HEK293 (cell line): ENCODE results near the gene DIS3L2.
A peak's percentile ranks its signal among the peaks of the same experiment; 100 is the strongest.

Experiments used
- CTCF ChIA-PET: fragments of 350-600 bp; formaldehyde crosslinking; extraction: SDS; loops from one replicate; lab custom pipeline; 2021; ENCODE audit warnings: antibody characterized with exemption; lab: Yijun Ruan, JAX
- POLR2A ChIA-PET: fragments of 300-600 bp; formaldehyde crosslinking; extraction: SDS; loops from one replicate; lab custom pipeline; 2020; ENCODE audit warnings: antibody characterized with exemption, inconsistent platforms; lab: Yijun Ruan, JAX
- H3K27ac ChIP-seq: fragments of 200-500 bp; sonication (Bioruptor generic); 2 replicates; pipeline ENCODE4 v1.5.1; 2014; ENCODE audit warnings: low read depth, low read length, control low read depth, inconsistent platforms; ENCODE audit errors: extremely low read depth
- H3K36me3 ChIP-seq, 2 experiments: fragments of 200-500 bp in 1 of 2; sonication (Bioruptor generic) in 1 of 2; 1 replicate in 1 of 2; 2 replicates in 1 of 2; pipeline ENCODE4 v1.5.1; 2014 to 2017; ENCODE audit warnings: inconsistent platforms in 2 of 2, low read length in 2 of 2; ENCODE audit not compliant: control insufficient read depth in 2 of 2, insufficient read depth in 1 of 2
- H3K4me1 ChIP-seq: fragments of 200-500 bp; sonication (Bioruptor generic); 2 replicates; pipeline ENCODE4 v1.5.1; 2014; ENCODE audit warnings: mild to moderate bottlenecking, low read length, inconsistent platforms; ENCODE audit not compliant: control insufficient read depth, insufficient read depth
- H3K4me3 ChIP-seq: 2 replicates; pipeline ENCODE4 v1.5.1; 2011; ENCODE audit warnings: low read depth, mild to moderate bottlenecking, control low read depth, low read length, moderate library complexity
- H3K9me3 ChIP-seq: fragments of 200-500 bp; sonication (Bioruptor generic); 2 replicates; pipeline ENCODE4 v1.5.1; 2014; ENCODE audit warnings: low read depth, low read length, inconsistent platforms; ENCODE audit not compliant: control insufficient read depth, insufficient read depth
- HOXA7 ChIP-seq: sonication (generic); formaldehyde crosslinking; IDR thresholded peaks from 2 replicates; pipeline ENCODE4 v1.8.1; 2022; ENCODE audit warnings: missing genetic modification reagents, borderline replicate concordance
- HOXC10 ChIP-seq: sonication (generic); formaldehyde crosslinking; IDR thresholded peaks from 2 replicates; pipeline ENCODE4 v1.8.1; 2023; ENCODE audit warnings: mild to moderate bottlenecking, missing genetic modification reagents
- OSR2 ChIP-seq: fragments of 450-650 bp; formaldehyde crosslinking; IDR thresholded peaks from 2 replicates; pipeline ENCODE4 v1.5.1; 2016; ENCODE audit warnings: missing biosample characterization, missing genetic modification characterization
- PRDM1 ChIP-seq: fragments of 450-650 bp; formaldehyde crosslinking; IDR thresholded peaks from 2 replicates; pipeline ENCODE4; 2016; ENCODE audit warnings: missing biosample characterization, missing genetic modification characterization
- YY2 ChIP-seq: fragments of 450-650 bp; formaldehyde crosslinking; IDR thresholded peaks from 2 replicates; pipeline ENCODE4 v1.5.1; 2016; ENCODE audit warnings: missing biosample characterization, missing genetic modification characterization
- ZIC2 ChIP-seq: fragments of 450-650 bp; formaldehyde crosslinking; IDR thresholded peaks from 2 replicates; pipeline ENCODE4 v1.5.1; 2016; ENCODE audit warnings: missing biosample characterization, missing genetic modification characterization
- ZNF138 ChIP-seq: fragments of 450-650 bp; formaldehyde crosslinking; IDR thresholded peaks from 2 replicates; pipeline ENCODE4 v1.5.1; 2016; ENCODE audit warnings: missing biosample characterization, missing genetic modification characterization, borderline replicate concordance
- ZNF202 ChIP-seq: fragments of 450-650 bp; formaldehyde crosslinking; IDR thresholded peaks from 2 replicates; pipeline ENCODE4 v1.5.1; 2016; ENCODE audit warnings: missing biosample characterization, missing genetic modification characterization, borderline replicate concordance
- ZNF223 ChIP-seq: fragments of 450-650 bp; formaldehyde crosslinking; IDR thresholded peaks from 2 replicates; pipeline ENCODE4 v1.5.1; 2016; ENCODE audit warnings: missing biosample characterization, missing genetic modification characterization
- ZNF324 ChIP-seq: fragments of 450-650 bp; formaldehyde crosslinking; IDR thresholded peaks from 2 replicates; pipeline ENCODE4 v1.5.1; 2016; ENCODE audit warnings: missing biosample characterization, missing genetic modification characterization
- ZNF335 ChIP-seq: fragments of 450-650 bp; formaldehyde crosslinking; conservative IDR thresholded peaks from 2 replicates; pipeline ENCODE4 v1.5.1; 2016; ENCODE audit warnings: missing biosample characterization, missing genetic modification characterization
- ZNF37A ChIP-seq: fragments of 450-650 bp; IDR thresholded peaks from 2 replicates; pipeline ENCODE4 v1.5.1; 2018; ENCODE audit warnings: missing biosample characterization, missing genetic modification characterization
- ZNF610 ChIP-seq: fragments of 450-650 bp; formaldehyde crosslinking; IDR thresholded peaks from 2 replicates; pipeline ENCODE4 v1.5.1; 2016; ENCODE audit warnings: missing biosample characterization, missing genetic modification characterization, borderline replicate concordance
- ZNF660 ChIP-seq: fragments of 450-650 bp; IDR thresholded peaks from 2 replicates; pipeline ENCODE4 v1.5.1; 2018; ENCODE audit warnings: missing biosample characterization, mild to moderate bottlenecking, missing genetic modification characterization
- ZSCAN30 ChIP-seq: fragments of 450-650 bp; IDR thresholded peaks from 2 replicates; pipeline ENCODE4 v1.5.1; 2018; ENCODE audit warnings: missing biosample characterization, mild to moderate bottlenecking, missing genetic modification characterization, moderate library complexity
- TF ChIP-seq, protein P1 (sequence below): fragments of 450-650 bp; formaldehyde crosslinking; IDR thresholded peaks from 2 replicates; pipeline ENCODE4 v1.5.1; 2016; ENCODE audit warnings: missing biosample characterization, missing genetic modification characterization
- TF ChIP-seq, protein P2 (sequence below): sonication (generic); formaldehyde crosslinking; IDR thresholded peaks from 2 replicates; pipeline ENCODE4 v1.8.1; 2022; ENCODE audit warnings: mild to moderate bottlenecking, moderate library complexity, missing genetic modification reagents
- TF ChIP-seq, protein P3 (sequence below): fragments of 450-650 bp; formaldehyde crosslinking; conservative IDR thresholded peaks from 2 replicates; pipeline ENCODE4 v1.5.1; 2016; ENCODE audit warnings: low read depth, missing biosample characterization, missing genetic modification characterization
- TF ChIP-seq, protein P4 (sequence below): fragments of 450-650 bp; formaldehyde crosslinking; IDR thresholded peaks from 2 replicates; pipeline ENCODE4 v1.5.1; 2016; ENCODE audit warnings: missing biosample characterization, missing genetic modification characterization
- TF ChIP-seq, protein P5 (sequence below): fragments of 450-650 bp; formaldehyde crosslinking; IDR thresholded peaks from 2 replicates; pipeline ENCODE4 v1.5.1; 2016; ENCODE audit warnings: missing biosample characterization, missing genetic modification characterization, borderline replicate concordance

Gene DIS3L2

DNA sequence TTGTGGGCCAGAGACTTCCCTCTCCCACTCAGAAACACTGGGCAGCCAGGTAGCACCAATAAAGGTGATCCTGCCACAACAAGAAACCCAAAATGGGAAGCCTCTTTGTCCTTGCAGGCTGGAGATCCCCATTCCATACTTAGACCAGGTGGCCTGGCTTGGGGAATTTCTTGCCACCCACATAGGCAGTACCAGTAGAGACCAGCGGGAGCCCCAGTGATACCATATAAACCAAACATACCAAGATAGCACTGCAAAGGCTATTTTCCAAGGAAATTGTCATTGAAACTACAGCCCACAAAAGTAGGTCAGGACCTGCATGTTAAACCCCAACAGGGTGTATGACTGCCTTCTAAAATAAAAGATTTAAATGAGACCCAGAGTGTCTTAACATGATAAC is 171.6 kb downstream of the DIS3L2 start:
- Histone ChIP-seq H3K36me3 (peaks cover 0 to 16% of the 10 kb centered on the region in 2 experiments; a peak in 2 of 3 replicates), H3K4me1 (no peaks in the 10 kb centered on the region), H3K27ac (no peak overlapping the region), H3K9me3 (no peaks in the 10 kb centered on the region), H3K4me3 (no peak overlapping the region)
- TF ChIP-seq ZNF37A (tag by site-specific recombination) = no peak
- TF ChIP-seq OSR2 (tag by site-specific recombination) = no peak
- no peak for TF ChIP-seq ZNF660 (tag by site-specific recombination)
- no peak for TF ChIP-seq ZNF324 (tag by site-specific recombination)
- TF ChIP-seq, protein P1, sequence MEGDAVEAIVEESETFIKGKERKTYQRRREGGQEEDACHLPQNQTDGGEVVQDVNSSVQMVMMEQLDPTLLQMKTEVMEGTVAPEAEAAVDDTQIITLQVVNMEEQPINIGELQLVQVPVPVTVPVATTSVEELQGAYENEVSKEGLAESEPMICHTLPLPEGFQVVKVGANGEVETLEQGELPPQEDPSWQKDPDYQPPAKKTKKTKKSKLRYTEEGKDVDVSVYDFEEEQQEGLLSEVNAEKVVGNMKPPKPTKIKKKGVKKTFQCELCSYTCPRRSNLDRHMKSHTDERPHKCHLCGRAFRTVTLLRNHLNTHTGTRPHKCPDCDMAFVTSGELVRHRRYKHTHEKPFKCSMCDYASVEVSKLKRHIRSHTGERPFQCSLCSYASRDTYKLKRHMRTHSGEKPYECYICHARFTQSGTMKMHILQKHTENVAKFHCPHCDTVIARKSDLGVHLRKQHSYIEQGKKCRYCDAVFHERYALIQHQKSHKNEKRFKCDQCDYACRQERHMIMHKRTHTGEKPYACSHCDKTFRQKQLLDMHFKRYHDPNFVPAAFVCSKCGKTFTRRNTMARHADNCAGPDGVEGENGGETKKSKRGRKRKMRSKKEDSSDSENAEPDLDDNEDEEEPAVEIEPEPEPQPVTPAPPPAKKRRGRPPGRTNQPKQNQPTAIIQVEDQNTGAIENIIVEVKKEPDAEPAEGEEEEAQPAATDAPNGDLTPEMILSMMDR (tag by site-specific recombination) = 0 out of 2 replicates have a peak, but pooled peaks have one; percentile 19
- POLR2A ChIA-PET = no interaction called here
- CTCF ChIA-PET = no interaction called here

DNA sequence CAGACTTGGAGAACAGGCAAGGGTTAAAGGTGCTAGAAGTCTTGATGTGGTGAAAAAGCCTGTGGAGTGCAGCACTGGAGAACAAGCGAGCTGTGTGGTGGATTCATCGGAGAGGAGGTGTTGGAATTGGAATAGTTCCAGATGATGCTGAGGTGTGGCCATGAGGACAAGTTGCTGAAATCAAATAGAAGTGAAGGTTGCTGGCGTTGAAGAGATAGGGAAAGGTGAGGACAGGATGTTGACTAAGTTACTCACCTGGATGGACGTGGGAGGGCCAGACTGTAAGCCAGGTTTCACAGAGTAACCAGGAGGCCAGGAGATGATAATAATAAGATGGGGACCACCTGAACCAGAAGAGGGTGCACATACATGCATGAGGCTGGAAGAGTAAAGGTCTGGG is 173.4 kb downstream of the DIS3L2 start:
- ChIA-PET CTCF (interaction anchor here (1.2 kb wide), 1 partner anchor 210 kb away, joined by 3 read pairs; no protein-coding TSS in a partner anchor), POLR2A (no interaction called here)
- no peak overlapping the region for H3K27ac ChIP-seq
- no peak overlapping the region for H3K4me3 ChIP-seq
- no peaks in the 10 kb centered on the region for H3K9me3 ChIP-seq
- H3K4me1 ChIP-seq = no peaks in the 10 kb centered on the region
- peaks cover 0 to 16% of the 10 kb centered on the region in 2 experiments; a peak in 2 of 3 replicates for H3K36me3 ChIP-seq
- TF ChIP-seq ZSCAN30 (tag by site-specific recombination) (no peak), ZNF335 (tag by site-specific recombination) (no peak), PRDM1 (tag by site-specific recombination) (no peak), ZNF138 (tag by site-specific recombination) (no peak), HOXA7 (CRISPR knock-in tag) (no peak), ZNF610 (no peak), HOXC10 (CRISPR knock-in tag) (no peak), ZIC2 (no peak), ZNF202 (tag by site-specific recombination) (no peak), OSR2 (tag by site-specific recombination) (no peak), ZNF223 (tag by site-specific recombination) (no peak), YY2 (tag by site-specific recombination) (no peak)
- TF ChIP-seq, protein P2, sequence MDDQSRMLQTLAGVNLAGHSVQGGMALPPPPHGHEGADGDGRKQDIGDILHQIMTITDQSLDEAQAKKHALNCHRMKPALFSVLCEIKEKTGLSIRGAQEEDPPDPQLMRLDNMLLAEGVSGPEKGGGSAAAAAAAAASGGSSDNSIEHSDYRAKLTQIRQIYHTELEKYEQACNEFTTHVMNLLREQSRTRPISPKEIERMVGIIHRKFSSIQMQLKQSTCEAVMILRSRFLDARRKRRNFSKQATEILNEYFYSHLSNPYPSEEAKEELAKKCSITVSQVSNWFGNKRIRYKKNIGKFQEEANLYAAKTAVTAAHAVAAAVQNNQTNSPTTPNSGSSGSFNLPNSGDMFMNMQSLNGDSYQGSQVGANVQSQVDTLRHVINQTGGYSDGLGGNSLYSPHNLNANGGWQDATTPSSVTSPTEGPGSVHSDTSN (CRISPR knock-in tag) = no peak
- TF ChIP-seq, protein P3, sequence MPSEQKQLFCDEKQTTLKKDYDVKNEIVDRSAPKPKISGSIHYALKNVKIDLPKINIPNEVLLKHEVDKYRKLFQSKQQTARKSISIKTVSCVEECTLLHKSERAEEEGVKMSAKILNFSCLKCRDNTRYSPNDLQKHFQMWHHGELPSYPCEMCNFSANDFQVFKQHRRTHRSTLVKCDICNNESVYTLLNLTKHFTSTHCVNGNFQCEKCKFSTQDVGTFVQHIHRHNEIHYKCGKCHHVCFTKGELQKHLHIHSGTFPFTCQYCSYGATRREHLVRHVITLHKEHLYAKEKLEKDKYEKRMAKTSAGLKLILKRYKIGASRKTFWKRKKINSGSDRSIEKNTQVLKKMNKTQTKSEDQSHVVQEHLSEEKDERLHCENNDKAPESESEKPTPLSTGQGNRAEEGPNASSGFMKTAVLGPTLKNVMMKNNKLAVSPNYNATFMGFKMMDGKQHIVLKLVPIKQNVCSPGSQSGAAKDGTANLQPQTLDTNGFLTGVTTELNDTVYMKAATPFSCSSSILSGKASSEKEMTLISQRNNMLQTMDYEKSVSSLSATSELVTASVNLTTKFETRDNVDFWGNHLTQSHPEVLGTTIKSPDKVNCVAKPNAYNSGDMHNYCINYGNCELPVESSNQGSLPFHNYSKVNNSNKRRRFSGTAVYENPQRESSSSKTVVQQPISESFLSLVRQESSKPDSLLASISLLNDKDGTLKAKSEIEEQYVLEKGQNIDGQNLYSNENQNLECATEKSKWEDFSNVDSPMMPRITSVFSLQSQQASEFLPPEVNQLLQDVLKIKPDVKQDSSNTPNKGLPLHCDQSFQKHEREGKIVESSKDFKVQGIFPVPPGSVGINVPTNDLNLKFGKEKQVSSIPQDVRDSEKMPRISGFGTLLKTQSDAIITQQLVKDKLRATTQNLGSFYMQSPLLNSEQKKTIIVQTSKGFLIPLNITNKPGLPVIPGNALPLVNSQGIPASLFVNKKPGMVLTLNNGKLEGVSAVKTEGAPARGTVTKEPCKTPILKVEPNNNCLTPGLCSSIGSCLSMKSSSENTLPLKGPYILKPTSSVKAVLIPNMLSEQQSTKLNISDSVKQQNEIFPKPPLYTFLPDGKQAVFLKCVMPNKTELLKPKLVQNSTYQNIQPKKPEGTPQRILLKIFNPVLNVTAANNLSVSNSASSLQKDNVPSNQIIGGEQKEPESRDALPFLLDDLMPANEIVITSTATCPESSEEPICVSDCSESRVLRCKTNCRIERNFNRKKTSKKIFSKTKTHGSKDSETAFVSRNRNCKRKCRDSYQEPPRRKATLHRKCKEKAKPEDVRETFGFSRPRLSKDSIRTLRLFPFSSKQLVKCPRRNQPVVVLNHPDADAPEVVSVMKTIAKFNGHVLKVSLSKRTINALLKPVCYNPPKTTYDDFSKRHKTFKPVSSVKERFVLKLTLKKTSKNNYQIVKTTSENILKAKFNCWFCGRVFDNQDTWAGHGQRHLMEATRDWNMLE (tag by site-specific recombination) = no peak
- TF ChIP-seq, protein P4, sequence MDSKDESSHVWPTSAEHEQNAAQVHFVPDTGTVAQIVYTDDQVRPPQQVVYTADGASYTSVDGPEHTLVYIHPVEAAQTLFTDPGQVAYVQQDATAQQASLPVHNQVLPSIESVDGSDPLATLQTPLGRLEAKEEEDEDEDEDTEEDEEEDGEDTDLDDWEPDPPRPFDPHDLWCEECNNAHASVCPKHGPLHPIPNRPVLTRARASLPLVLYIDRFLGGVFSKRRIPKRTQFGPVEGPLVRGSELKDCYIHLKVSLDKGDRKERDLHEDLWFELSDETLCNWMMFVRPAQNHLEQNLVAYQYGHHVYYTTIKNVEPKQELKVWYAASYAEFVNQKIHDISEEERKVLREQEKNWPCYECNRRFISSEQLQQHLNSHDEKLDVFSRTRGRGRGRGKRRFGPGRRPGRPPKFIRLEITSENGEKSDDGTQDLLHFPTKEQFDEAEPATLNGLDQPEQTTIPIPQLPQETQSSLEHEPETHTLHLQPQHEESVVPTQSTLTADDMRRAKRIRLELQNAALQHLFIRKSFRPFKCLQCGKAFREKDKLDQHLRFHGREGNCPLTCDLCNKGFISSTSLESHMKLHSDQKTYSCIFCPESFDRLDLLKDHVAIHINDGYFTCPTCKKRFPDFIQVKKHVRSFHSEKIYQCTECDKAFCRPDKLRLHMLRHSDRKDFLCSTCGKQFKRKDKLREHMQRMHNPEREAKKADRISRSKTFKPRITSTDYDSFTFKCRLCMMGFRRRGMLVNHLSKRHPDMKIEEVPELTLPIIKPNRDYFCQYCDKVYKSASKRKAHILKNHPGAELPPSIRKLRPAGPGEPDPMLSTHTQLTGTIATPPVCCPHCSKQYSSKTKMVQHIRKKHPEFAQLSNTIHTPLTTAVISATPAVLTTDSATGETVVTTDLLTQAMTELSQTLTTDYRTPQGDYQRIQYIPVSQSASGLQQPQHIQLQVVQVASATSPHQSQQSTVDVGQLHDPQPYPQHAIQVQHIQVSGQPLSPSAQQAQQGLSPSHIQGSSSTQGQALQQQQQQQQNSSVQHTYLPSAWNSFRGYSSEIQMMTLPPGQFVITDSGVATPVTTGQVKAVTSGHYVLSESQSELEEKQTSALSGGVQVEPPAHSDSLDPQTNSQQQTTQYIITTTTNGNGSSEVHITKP (tag by site-specific recombination) = no peak
- TF ChIP-seq, protein P5, sequence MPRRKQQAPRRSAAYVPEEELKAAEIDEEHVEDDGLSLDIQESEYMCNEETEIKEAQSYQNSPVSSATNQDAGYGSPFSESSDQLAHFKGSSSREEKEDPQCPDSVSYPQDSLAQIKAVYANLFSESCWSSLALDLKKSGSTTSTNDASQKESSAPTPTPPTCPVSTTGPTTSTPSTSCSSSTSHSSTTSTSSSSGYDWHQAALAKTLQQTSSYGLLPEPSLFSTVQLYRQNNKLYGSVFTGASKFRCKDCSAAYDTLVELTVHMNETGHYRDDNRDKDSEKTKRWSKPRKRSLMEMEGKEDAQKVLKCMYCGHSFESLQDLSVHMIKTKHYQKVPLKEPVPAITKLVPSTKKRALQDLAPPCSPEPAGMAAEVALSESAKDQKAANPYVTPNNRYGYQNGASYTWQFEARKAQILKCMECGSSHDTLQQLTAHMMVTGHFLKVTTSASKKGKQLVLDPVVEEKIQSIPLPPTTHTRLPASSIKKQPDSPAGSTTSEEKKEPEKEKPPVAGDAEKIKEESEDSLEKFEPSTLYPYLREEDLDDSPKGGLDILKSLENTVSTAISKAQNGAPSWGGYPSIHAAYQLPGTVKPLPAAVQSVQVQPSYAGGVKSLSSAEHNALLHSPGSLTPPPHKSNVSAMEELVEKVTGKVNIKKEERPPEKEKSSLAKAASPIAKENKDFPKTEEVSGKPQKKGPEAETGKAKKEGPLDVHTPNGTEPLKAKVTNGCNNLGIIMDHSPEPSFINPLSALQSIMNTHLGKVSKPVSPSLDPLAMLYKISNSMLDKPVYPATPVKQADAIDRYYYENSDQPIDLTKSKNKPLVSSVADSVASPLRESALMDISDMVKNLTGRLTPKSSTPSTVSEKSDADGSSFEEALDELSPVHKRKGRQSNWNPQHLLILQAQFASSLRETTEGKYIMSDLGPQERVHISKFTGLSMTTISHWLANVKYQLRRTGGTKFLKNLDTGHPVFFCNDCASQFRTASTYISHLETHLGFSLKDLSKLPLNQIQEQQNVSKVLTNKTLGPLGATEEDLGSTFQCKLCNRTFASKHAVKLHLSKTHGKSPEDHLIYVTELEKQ = no peak
